Non-pigmented ciliary epithelial cell (primary cell): ENCODE results near the gene GSTO2.

ENCODE experiments used
- DNase-seq: peaks from one replicate; pipeline ENCODE4 v3.0.0-alpha.2; 2010; ENCODE audit warnings: low read depth

Gene GSTO2

DNA sequence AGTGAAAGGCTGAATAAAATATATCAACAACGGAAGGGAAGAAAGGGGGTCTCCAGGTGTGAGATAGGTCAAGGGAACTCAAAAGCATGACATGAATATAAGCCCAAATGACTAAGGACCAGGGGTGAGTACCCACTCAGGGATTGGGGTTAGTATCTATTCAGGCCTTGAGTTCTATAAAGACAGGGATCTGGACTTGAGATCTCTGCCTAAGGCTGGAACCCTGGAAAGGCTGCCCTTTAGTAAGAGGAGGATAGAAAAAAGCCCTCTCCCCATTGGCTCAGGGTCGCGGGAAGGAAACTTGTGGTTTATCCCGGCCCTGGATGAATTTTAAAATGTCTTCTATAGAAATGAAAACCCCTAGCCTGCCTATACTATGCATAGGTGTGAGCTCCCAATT is 71.7 kb downstream of the GSTO2 start:
- DNase-seq = no peak

GRCh38 chr10:104342941-104343411 is 74.0 kb downstream of the GSTO2 start:
- DNase-seq = no peak

DNA sequence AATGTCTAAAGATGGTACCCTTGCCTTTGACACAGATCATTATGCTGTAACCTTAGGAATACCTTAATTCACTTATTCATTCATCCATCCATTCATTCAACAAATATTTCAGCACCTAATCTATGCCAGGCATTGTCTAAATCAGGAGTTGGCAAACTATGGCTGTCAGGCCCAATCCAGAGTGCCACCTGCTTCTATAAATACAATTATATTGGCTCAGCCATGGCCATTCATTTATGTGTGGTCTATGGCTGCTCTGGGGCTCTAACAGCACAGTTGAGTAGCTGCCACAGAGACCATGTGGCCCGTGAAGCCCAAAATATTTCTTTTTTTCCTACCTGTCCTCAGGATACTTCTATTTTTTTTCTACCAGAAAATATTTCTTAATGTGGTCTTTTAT is 75.2 kb downstream of the GSTO2 start:
- DNase-seq = no peak

DNA sequence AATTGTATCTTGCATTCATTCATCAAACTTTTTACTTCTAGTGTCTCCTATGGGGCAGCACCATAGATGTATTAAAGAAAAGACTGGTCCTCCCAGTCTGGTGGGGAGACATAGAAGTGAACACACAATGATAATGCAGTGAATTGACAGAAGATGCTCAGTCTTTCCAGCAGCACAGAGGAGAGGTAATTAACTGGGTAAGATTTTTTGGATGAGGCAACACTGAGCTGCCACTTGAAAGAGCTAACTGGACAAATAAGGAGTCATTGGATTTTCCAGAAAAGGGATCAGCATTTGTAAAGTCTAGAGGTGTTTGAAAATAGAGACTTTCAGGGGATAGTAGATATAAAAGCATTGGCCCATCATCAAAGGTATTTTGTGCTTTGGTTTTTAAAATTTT is 76.5 kb downstream of the GSTO2 start:
- no peak for DNase-seq

DNA sequence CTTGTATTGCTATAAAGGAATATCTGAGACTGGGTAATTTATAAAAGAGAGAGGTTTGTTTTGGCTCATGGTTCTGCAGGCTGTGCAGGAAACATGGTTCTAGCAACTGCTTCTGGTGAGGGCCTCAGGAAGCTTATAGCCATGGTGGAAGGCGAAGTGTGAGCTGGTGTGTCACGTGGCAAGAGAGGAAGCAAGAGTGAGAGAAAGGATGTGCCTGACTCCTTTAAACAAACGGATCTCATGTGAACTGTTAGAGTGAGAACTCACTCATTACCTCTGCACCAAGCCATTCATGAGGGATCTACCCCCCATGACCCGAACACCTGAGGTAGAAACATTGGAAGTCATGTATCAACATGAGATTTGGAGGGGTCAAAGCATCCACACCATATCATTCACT is 77.0 kb downstream of the GSTO2 start:
- DNase-seq = no peak

DNA sequence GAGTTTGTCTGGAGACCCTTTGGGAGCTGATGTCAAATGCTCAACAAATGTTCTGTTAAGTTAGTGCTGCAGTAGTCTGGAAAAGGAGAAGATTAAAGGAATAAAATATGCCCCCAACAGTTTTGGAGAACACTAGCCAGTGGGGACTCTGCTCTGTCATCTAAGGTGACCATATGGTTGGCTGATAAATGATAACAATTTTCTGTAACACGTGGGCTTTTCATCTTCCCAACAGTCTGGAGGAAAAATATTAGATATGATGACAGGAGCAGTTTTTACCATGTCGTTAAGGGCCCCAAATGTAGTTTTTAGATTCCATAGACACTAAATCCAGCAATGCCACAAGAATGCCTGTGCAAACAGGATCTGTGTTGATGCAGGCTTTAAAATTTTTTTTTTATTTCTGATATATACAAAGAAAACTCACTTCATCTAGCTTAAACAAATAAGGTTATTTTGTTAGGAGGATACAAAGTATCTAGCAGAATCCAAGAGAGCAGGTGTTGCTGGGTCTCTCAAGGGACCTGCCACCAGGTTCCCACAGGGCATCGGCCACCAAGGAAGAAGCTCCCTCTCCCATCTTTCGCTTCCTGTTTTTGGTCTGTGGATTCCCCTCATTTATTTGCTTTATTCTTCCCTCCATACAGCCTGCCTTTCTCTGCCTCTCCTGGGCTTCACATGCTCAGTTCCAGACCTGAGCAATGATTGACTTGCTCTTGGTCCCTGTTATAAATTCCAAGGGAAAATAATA is 78.5 kb downstream of the GSTO2 start:
- DNase-seq = no peak

- DNase-seq = no peak
Observed at GRCh38 chr10:104348601-104349000, 79.6 kb downstream of the GSTO2 start.

DNA sequence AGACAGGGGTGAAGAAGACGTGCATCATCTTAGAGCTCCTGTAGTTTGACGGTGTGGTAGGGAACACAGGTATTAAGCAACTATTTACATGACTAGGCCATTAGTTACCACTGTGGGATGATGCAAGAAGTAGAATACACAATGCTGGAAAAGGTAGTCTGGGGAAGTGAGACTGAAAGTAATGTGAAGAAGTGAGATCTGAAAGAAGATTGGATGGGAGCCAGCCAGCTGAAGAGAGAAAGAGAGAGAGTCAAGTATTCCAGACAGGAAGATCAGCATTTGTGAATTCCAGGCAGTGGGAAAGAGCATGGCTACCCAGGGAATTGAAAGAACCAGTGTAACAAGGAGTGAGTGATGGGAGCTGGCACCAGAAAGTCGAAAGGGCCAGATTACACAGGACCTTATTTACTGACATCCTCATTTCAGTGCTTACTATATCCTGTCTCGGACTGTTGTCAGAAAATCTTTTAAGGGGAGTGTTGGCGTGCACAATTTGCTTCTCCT is 80.7 kb downstream of the GSTO2 start:
- DNase-seq = no peak

GRCh38 chr10:104350127-104350635 is 81.2 kb downstream of the GSTO2 start:
- DNase-seq = no peak

- DNase-seq = no peak
Observed at GRCh38 chr10:104351061-104351702, 82.2 kb downstream of the GSTO2 start.

GRCh38 chr10:104351919-104352318 is 82.9 kb downstream of the GSTO2 start:
- DNase-seq = no peak

DNA sequence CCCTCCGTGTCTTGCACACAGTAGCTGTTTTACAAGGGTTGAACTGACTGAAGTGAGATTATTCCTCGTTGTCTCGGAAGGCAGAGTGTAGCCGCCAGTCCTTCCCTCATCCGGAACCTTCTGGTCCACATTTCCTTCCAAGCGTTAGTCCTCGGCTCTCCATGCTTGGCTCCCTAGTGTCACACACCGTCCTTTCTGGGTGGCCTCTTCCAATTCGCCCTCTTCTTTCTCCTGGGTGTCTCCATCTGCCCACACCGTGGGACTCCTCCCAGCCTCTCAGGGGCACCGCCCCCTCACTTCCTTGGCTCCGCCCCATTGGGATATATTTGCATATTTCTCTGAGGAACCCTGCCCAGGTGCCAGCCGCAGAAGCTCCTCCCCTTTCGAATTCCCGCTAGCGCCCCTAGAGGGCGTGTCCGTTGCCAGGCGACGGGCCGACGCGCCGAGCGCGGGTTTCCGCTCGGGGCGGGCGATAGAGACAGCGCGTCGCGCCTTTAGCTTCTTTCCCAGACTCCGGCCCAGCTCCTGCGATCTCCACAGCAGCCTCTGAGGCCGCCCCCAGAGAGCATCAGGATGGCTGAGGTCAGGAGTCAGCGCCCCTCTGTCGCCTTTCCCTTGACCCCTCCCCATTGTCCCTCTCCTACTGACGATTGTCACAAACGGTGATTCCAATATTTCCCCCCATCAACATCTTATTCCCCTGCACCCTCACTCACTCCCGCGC is 84.5 kb downstream of the GSTO2 start, which contains the start of gene CFAP58:
Gene CFAP58 (plus strand): TSS at position 509 of the 724 bp plus-strand sequence. CDS start 65 bp downstream, at position 574.
- DNase-seq = no peak
